ENCODE measurements around the gene HCN4.
"Not testable (repeated sequence)": the region's sequence is repeated elsewhere in the genome, so short reads cannot be mapped to it uniquely, and the experiment has no call there.

HCN4 gene

GRCh38 chr15:73368301-73369136, at the start of gene HCN4:
Gene HCN4 (minus strand): TSS chr15:73368958. CDS start chr15:73368270, 688 bp downstream.
- peak; percentile 83 for DNase-seq (ENCODE audit: low spot score)

GRCh38 chr15:73414876-73415275, 46.1 kb upstream of the HCN4 start:
- DNase-seq (ENCODE audit: low spot score) = no peak

GRCh38 chr15:73403171-73403570, 34.4 kb upstream of the HCN4 start:
- DNase-seq (ENCODE audit: low spot score) = no peak

DNA sequence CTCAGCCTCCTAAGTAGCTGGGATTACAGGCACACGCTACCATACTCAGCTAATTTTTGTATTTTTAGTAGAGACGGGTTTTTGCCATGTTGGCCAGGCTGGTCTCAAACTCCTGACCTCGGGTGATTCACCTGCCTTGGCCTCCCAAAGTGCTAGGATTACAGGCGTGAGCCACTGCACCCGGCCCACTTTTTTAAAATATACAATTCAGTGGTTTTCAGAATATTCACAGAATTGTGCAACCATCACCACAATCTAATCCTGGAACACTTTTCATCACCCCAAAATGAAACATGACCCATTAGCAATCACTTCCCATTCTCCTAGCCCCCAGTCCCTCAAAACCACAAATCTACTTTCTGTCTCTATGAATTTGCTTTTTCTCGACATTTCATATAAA, 31.5 kb upstream of the HCN4 start:
- DNase-seq (ENCODE audit: low spot score) = not testable (repeated sequence)

DNA sequence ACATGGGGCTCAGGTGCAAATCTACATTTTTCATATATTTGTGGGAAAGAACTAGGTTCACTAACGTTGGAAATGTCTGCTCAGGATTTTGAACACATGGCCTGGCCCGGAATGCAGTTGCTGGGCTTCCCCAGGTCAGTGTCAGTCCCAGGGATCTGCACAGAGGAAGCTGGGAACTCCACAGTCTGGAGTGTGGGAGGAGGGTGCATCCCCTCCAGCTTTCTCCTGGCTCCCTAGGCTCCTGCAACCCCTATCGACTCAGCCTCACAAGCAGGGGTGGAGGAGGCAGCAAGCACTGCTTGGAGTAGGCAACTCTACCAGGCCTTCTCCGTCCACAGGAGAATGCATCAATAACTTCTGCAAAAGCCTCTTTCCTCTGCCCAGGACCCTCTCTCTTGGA, 30.1 kb upstream of the HCN4 start:
- no peak for DNase-seq (ENCODE audit: low spot score)

DNA sequence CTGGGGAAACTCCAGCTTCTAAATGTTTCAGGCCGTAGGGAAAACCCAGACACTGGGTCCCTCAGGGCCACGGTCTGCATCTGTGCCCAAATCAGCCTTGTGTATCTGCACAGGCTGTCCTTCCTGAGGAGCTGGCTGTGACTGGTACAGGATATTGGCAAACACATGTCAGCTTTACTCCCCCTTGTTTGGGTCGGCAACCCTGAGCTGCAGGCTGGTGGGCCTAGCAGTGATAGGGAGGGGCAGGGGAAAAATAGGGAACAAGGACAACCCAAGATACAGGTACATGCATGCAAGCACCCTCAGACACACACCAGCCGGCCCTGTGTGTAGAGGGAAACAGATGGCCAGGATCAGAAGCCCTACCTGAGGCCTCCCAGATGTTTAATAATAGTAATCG, 28.7 kb upstream of the HCN4 start:
- DNase-seq (ENCODE audit: low spot score) = peak; percentile 34

DNA sequence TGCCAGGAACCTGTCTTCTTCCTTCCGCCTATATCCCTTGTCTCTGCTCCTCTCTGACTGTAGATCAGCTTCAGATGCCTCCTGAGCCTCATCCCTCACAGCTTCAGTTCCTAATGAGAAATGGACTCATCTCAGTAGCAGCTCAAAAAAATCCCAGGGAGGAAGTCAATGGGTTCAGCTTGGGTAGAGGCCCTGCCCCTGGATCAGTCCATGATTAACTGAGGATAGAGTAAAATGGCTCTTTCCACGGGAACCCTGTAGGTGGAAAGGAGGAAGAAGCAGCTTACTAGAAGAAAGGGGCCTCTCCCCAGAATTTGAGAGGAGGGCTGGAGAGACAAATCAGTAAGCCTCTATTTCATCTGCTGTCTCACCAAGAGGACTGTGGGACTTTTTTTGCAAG, 26.9 kb upstream of the HCN4 start:
- no peak for DNase-seq (ENCODE audit: low spot score)

DNA sequence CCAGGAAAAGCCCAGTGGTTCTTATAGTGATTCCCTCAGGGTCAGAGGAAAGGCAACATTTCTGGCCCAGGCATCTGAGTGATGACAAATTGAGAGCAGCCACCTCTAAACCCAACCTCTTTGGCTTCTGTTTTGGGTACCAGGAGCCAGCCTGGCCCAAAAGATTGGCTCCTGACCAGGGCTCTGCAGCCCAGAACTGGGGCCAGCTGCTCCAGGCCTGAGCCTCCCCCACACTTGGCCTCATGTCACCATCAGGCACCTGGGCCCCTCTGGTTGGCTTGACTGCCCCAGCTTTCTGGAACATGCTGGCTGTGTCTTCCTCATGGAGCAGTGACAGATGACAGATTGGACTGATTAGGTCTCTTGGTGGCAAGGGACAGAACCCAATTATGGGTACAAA, 26.0 kb upstream of the HCN4 start:
- no peak for DNase-seq (ENCODE audit: low spot score)

DNA sequence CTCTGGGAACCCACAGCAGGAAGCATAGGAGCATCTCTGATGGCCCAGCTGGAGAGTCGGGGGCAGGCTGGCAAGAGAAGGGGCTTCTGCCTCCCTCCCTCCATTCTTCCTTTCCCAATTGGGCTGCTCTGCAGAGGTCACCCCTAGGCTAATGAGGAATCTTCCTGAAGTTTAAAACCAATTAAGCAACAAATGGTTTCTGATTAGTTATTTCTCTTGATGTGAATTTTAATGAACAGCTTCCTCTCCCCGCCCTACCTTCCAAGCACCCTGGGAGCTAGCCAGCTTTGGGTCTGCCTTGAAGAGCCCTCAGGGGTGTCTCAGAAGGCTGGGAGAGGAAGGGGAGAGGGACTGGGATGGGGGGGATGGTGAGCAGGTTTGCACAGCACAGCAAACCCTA, 24.6 kb upstream of the HCN4 start:
- peak; percentile 17 for DNase-seq (ENCODE audit: low spot score)

DNA sequence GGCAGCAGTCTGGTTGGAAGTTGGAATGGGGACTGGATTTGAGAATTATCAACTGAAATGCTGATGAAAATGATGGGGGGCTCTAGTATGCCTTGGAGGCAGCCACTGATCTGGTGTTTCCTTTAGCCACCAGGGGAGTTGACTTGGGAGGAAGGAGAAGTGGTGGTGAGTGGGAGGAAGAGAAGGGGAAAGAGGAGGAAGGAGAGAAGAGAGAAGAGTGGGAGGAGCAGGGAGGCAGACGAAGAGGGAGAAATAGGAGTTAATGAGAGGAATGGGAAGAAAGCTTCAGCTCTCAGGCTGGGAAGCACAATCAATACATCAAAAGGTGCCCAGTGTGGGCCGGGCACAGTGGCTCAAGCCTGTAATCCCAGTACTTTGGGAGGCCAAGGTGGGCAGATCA, 23.3 kb upstream of the HCN4 start:
- DNase-seq (ENCODE audit: low spot score) = no peak

GRCh38 chr15:73391128-73391872, 22.5 kb upstream of the HCN4 start:
- peak; percentile 20 for DNase-seq (ENCODE audit: low spot score)

DNA sequence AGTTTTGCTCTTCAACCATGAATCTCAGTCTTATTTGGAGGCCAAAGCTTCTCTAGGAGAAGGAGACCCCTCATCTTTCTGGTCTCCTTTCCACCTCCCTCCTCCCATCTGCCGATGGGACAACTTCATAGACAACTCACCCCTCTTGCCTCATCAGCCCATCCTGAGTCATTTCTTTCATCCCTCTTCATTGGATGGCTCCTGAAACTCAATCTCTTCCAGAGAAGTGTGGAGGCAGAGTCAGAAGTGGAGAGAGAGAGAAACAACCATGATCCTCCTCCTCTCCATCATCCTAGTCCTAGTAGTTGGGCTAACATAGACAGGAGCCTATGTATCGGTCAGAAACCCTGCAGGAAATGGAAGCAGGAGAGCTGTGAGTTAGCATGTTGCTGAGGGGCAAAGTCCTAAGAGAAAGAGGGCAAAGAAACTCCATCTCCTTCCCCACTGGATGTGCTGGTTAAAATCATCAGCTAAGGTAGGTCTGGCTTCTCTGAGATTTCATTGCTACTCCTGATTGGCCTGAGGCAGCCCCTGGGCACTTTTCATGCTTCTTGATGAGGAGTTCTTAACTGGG, 21.3 kb upstream of the HCN4 start:
- DNase-seq (ENCODE audit: low spot score) = no peak

DNA sequence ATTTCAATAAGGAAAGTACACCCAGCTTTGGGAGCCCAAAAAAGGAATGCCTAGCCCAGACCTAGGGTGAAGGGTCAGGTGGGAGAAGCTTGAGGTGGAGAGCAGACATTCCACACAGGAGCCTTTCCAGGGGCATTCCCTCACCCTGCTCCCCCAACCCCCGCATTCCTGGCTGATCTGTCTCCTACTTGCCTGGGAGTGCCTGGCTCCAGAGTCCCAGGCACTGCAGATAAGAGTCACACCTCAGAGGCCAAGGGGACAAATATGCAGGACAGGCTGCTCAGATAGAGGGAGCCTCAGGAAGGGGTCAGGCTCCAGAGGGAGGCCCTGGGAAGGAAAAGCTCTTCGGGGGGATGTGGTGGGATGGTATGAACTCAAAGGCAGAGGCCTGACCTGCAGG, 20.8 kb upstream of the HCN4 start:
- DNase-seq (ENCODE audit: low spot score) = no peak

GRCh38 chr15:73388256-73388781, 19.6 kb upstream of the HCN4 start:
- DNase-seq (ENCODE audit: low spot score) = no peak

GRCh38 chr15:73387507-73388255, 18.9 kb upstream of the HCN4 start:
- DNase-seq (ENCODE audit: low spot score) = no peak

DNA sequence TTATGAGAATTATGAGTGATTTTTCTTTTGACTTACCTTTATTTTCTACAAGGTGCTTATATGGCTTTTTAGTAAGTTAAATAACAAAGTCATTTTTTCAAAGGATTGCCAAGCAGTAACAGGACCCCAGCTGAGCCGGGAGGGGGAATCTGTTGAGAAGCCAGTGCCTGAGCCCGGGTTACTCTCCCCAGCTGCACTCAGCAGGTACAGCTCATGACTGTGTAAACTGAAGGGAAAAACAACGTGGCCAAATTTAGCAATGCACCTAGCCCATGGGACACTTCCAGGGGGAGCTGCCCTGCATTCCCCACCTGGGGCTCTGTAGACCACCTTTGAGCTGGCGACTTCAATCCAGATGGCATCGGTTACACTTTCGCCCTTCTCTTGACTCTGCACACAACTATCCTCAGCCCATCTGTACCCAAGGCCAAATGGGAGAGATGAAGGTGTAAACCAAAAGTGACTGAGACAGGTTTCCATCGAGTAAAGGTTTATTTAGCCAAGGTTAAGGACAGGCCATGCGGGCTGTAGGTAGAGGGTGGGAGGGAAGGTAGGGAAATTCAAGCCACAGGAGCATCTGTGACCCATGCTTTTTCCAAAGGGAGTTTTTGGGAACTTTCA, 18.2 kb upstream of the HCN4 start:
- no peak for DNase-seq (ENCODE audit: low spot score)

DNA sequence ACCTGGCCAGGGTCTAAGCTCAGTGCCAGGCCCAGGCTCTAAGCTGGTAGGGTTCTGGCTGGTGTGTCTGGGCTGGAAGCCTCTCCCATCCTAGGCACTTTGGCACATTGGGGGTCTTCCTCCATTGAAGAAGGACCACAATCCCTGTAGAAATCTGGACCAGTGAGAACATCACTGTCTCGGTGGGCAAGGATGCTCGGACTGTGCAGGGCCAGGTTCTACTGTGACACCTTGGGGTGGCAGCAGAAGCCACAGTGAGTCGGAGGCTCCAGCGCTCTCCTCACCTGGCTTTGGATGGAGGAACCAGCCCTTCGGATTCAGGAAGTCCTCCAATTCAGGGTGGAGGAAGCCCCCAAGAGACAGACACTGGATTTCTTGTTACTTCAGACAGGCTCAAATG, 17.5 kb upstream of the HCN4 start:
- DNase-seq (ENCODE audit: low spot score) = no peak

DNA sequence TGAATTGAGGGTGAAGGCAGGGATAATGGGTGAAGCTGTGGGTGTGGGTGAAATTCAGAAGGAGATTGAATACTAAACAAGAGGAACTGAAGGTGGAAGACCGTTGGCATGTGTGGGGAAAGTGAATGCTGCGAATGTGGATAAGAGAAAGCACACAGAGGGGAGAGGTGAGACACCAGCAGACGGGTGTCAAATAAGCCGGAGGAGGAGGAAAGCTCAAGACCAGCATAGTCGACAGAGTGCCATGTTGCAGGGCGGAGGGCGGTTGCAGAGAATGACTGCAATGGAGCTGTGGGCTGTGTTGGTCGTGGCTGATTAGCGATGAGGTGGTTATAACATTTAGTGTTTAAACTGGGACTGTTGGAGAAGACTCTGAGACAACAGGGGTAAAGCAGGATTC, 16.4 kb upstream of the HCN4 start:
- DNase-seq (ENCODE audit: low spot score) = no peak

GRCh38 chr15:73383310-73384189, 14.8 kb upstream of the HCN4 start:
- DNase-seq (ENCODE audit: low spot score) = no peak

DNA sequence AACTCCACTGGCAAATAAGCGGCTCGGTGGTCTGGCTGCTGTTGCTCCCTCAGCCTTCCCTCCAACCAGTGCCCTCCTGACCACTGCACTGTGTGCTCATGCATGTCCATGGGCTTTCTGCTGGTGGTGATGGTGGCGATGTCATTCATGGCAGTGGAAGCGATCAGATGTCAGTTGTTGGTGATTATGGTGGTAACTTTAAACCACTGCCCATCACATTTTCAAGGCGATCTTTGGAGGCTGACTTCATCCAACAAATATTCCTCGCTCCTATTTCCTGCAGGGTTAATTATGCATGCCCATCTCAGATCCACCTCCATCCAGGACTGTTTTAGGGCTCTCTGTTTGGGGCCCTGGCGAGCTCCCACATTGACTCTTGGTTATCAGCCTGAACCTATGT, 13.4 kb upstream of the HCN4 start:
- DNase-seq (ENCODE audit: low spot score) = no peak

- no peak for DNase-seq (ENCODE audit: low spot score)
Observed at GRCh38 chr15:73380661-73381060, 11.9 kb upstream of the HCN4 start.
